GM19351 (cell line): ENCODE results near the gene DHRSX.
"Not testable (repeated sequence)": the region's sequence is repeated elsewhere in the genome, so short reads cannot be mapped to it uniquely, and the experiment has no call there.

ENCODE experiments used
- ATAC-seq: cut with Tn5 transposase; IDR thresholded peaks from one replicate; pipeline ENCODE4 v1.9.1; 2021; ENCODE audit warnings: mild to moderate bottlenecking, moderate library complexity; ENCODE audit not compliant: unreplicated experiment

The DHRSX gene

DNA sequence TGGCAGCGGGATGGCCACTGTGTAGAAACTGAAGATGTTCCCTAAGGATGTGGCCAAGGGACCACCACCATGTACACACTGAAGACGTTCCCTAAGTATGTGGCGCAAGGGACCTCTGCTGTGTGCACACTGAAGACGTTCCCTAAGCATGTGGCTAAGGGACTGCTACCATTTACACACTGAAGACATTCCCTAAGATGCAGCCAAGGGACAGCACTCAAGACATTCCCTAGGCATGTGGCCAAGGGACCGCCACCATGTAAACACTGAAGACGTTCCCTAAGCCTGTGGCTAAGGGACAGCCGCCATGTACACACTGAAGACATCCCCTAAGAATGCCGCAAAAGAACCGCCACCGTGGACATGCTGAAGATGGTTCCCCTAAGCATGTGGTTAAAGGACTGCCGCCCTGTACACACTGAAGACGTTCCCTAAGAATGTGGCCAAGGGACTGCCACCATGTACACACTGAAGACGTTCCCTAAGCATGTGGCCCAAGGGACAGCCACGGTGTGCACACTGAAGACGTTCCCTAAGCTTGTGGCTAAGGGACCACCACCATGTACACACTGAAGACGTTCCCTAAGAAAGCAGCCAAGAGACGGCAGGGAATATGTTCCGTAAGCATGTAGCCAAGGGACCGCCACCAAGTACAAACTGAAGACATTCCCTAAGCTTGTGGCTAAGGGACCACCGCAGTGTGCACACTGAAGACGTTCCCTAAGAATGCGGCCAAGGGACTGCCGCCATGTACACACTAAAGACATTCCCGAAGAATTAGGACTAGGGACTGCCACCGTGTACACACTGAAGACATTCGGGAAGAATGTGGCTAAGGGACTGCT is 43.3 kb downstream of the DHRSX start:
- no peak for ATAC-seq

DNA sequence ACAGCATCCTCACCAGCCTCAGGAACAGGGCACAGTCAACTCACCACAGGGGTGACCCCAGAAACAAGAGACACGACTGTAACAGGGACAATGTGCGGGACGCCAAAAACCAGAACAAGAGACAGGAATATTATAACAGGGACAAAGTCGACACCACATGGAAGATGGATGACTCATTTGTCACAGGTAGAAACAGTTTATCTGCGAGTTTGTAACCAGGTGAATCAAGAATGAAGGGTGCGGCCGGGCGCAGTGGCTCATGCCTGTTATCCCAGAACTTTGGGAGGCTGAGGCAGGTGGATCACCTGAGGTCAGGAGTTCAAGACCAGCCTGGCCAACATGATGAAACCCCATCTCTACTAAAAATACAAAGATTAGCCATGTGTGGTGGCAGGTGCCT is 44.7 kb downstream of the DHRSX start:
- ATAC-seq: not testable (repeated sequence)

DNA sequence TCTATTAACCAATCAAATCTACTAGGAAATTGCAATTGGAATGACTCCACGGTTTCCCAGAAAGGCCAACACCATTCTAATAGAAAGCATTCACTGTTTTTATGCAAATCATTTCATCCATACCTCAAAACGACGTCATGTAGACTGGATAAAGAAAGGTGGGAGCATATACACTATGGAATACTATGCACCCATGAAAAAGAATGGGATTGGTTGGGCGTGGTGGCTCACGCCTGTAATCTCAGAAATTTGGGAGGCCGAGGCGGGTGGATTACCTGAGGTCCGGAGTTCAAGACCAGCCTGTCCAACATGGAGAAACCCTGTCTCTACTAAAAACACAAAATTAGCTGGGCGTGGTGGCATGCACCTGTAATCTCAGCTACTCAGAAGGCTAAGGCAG is 46.2 kb downstream of the DHRSX start:
- not testable (repeated sequence) for ATAC-seq

DNA sequence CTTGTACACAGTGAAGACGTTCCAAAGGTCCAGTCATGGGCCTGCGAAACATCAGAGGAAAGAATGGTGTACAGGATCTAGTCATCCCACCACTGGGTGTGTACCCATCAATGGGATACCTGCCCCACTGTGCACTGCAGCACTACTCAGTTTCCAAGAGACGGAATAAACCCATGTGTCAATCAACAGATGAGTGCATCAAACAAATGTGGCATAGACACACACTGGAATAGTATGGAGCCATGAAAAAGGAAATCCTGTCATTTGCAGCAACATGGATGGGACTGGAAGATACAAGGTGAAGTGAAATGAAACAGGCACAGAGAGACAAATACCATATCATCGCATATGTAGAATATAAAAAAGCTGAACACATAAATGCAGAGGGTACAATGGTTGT is 48.0 kb downstream of the DHRSX start:
- no peak for ATAC-seq

DNA sequence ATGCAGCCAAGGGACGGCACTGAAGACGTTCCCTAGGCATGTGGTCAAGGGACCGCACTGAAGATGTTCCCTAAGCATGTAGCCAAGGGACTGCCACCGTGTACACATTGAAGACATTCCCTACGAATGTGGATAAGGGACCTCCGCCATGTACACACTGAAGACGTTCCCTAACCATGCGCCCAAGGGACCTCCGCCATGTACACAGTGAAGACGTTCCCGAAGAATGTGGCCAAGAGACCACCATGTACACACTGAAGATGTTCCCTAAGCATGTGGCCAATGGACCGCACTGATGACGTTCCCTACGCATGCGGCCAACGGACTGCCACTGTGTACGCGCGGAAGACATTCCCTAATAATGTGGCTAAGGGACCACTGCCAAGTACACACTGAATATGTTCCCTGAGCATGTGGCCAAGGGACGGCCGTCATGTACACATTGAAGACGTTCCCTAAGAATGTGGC is 48.4 kb downstream of the DHRSX start:
- ATAC-seq: no peak

DNA sequence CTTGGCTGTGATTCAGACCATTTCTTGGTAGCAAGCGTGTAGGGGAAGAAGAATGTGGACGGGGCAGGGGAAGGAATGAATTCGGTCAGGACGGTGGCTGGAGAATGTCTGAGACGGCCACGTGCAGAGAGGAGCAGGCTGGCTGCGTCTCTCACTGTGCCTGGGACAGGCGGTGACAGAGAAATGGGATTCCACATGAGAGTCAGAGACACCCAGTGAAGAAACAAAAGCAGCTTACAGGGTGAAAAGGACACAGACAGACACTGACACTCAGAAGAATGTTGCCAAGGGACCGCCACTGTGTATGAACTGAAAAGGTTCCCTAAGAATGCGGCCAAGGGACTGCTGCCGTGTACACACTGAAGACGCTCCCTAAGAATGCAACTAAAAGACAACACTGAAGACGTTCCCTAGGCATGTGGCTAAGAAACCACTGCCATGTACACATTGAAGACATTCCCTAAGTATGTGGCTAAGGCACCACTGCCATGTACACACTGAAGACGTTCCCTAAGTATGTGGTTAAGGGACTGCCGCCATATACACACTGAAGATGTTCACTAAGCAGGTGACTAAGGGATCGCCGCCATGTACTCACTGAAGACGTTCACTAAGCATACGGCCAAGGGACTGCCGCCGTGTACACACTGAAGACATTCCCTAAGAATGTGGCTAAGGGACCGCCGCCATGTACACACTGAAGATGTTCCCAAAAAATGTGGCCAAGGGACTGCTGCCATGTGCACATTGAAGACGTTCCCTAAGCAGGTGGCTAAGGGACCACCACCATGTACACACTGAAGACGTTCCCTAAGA is 49.1 kb downstream of the DHRSX start:
- no peak for ATAC-seq

DNA sequence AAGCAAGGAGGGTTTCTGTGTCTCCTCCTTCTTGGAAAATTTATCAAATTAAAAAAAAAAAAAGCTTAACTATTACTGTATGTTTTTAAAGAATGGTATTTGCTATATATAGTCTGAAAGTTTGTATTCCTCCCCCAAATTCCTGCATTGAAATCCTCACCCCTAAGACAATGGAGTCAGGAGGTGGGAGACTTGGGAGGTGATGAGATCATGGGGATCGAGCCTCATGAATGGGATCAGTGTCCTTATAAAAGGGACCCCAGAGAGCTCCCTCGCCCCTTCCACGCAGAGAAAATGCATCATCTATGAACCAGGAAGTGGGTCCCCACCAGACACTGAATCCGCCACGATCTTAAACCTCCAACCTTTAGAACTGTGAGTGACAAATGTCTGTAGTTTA is 50.1 kb downstream of the DHRSX start:
- no peak for ATAC-seq

DNA sequence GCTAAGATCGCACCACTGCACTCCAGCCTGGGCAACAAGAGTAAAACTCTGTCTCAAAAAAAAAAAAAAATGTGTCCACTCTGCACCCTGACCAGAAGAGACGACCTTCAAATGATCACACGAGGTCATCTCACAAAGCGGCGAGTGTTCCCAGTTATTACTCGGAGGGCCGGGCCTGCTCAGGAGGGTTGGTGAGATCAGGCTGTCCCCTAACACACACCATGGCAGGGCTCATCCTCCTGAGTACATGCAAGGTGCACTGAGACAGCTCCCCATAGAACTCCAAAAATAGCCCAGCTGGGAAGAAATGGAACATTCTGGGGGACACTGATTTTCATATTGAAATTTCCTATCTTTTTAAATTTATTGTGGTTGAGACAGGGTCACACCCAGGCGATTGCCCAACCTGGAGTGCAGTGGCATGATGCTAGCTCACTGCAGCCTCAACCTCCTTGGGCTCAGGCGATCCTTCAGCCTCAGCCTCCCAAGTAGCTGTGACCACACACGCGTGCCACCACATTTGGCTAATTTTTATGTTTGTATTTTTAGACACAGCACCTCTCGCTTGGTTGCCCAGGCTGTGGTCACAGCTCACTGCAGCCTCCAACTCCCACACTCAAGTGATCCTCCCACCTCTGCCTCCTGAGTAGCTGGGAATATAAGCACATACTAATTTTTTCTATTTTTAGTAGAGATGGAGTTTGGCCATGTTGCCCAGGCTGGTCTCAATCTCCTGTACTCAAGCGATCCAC is 51.5 kb downstream of the DHRSX start:
- ATAC-seq: no peak

DNA sequence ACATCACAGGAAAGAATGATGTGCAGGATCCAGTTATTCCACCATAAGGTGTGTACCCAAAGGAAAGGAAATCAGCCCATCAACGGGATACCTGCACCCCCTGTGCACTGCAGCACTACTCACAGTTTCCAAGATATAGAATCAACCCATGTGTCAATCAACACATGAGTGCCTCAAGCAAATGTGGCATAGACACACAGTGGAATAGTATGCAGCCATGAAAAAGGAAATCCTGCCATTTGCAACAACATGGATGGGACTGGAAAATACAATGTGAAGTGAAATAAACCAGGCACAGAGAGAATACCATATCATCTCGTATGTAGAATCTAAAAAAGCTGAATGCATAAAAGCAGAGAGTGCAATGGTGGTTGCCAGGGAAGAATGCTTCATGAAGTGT is 53.3 kb downstream of the DHRSX start:
- ATAC-seq: no peak

DNA sequence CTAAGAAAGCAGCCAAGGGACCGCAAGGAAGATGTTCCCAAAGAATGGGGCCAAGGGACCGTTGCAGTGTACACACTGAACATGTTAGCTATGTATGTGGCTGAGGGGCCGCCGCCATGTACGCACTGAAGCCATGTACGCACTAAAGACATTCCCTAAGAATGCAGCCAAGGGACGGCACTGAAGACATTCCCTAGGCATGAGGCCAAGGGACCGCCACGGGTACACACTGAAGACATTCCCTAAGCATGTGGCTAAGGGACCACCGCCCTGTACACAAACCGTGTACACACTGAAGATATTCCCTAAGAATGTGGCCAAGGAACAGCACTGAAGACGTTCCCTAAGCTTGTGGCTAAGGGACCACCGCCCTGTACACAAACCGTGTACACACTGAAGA is 54.0 kb downstream of the DHRSX start:
- ATAC-seq: no peak

DNA sequence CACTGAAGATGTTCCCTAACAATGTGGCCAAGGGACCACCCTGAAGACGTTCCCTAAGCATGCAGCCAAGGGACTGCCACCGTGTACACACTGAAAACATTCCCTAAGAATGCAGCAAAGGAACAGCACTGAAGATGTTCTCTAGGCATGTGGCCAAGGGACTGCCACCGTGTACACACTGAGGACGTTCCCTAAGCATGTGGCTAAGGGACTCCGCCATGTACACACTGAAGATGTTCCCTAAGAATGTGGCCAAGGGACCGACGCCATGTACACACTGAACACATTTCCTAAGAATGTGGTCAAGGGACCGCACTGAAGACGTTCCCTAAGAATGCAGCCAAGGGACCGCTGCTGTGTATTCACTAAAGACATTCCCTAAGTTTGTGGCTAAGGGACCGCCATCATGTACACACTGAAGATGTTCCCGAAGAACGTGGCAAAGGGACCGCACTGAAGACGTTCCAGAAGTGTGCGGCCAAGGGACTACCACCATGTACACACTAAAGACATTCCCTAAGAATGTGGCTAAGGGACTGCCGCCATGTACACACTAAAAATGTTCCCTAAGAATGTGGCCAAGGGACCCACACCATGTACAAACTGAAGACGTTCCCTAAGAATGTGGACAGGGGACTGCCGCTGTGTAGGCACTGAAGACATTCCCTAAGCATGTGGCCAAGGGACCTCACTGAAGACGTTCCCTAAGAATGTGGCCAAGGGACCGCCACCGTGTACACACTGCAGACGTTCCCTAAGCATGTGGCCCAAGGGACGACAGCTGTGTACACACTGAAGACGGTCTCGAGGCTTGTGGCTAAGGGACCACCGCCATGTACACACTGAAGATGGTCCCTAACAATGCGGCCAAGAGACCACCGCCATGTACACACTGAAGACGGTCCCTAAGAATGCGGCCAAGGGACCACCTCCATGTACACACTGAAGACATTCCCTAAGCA is 54.8 kb downstream of the DHRSX start:
- no peak for ATAC-seq

DNA sequence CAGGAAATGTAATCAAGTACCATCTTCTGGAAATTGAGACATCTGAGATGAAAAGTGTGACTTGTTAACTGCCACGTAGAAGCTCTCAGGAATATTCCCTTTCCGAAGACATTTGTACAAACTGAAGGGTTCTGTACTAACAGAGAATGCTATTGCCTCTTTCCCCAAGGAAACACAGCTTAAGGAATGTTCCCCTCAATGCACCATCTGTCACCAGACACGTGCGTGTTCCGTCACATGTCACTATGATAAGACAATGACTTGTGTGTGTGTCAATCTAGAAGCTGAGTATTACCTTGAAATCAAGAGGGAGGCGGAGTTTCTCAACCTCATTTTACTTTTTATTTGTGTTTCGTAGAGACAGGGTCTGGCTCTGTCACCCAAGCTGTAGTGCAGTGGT is 58.1 kb downstream of the DHRSX start:
- ATAC-seq: no peak

DNA sequence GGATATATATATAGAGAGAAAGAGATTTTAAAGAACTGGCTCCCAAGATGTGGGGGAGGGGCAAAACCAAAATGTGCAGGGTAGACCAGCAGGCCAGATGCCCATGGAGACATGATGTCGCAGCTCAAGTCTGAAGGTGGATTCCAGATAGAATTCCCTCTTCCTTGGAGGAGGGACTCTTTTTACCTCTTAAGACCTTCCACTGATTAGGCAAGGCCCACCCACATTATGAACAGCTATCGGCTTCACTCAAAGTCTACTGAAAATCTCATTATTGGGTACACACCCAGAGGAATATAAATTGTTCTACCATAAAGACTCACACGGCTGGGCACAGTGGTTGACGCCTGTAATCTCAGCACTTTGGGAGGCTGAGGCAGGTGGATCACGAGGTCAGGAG is 59.3 kb downstream of the DHRSX start:
- ATAC-seq: no peak

DNA sequence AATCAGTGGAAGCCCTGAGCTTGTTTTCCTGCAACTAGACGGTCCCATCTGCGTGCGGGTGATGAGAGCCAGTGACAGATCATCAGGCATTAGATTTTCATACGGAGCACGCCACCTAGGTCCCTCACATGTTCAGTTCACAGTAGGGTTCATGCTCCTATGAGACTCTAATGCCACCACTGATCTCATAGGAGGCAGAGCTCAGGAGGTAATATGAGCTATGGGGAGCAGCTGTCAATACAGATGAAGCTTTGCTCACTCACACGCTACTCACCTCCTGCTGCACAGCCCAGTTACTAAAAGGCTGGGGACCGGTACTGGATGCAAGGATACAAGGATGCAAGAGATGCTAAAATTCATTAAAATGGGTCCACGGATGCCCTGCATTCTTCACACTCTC is 61.2 kb downstream of the DHRSX start:
- ATAC-seq: no peak

DNA sequence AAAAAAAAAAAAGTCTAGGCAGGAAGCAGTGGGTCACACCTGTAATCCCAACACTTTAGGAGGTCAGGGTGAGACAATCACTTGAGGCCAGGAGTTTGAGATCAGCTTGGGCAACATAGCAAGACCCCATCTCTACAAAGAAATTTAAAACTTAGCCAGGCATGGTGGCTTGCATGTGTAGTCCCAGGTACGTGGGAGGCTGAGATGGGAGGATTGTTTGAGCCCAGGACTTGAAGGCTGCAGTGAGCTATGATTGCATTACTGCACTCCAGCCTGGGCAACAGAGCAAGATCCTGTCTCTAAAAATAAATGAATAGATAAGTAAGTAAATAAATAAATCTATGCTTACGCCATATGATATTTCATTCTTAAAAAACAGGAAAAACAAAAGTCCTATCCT is 65.3 kb downstream of the DHRSX start:
- no peak for ATAC-seq

DNA sequence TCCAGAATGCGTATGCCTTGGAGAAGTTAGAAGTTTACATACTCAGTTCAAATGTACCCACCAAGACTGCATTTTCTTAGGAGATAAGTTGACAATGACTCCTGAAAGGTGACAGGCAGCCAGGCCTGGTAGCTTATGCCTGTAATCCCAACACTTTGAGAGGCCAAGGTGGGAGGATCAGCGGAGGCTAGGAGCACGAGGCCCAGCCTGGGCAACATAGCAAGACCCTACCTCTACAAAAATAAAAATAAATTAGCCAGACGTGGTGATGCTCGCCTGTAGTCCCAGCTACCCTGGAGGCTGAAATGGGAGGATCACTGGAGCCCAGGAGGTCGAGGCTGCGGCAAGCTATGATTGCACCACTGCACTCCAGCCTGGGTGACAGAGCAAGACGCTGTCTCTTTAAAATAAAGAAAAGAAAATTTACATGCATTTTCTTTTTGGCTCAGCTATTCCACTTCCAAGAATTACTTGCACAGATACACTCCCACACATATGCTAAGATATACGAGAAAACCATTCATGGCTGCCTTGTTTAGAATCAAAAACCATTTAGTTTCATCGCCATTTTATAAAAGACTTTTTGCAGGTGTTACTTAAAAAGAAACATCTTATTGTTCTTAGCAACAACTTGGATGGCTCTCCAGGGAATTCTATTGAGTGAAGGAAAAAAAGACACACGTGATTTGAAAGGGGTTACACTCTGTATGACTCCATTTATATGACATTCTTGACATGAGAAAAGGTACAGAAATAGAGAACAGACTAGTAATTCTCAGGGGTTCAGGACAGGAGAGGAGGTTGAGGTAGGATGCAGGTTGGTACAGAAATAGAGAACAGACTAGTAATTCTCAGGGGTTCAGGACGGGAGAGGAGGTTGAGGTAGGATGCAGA is 66.3 kb downstream of the DHRSX start:
- ATAC-seq: no peak

DNA sequence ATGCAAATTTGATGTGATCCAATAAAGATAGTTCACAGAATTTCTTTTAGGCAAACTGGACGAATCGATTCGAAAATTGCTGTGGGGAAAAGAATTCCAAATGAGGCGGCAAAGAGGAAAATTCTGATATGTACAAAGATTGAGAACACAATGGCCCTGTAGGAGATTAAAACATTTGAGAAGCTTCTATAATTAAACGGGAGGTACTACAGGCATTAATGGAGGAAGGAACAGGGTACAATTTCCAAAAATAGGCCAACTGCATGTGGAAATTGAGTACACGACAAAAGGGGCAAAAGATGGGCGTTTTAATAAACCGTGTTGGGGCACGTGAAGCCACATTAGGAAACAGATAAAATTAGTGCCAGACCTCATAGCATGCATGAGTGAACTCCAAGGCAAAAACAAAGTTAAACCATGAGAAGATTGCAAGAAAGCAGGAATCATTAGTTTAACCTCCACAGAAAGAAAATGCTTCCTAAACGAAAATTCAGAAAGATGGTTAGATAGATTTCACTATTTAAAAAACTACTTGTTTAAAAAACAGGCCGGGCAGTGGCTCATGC is 68.4 kb downstream of the DHRSX start:
- ATAC-seq: no peak

DNA sequence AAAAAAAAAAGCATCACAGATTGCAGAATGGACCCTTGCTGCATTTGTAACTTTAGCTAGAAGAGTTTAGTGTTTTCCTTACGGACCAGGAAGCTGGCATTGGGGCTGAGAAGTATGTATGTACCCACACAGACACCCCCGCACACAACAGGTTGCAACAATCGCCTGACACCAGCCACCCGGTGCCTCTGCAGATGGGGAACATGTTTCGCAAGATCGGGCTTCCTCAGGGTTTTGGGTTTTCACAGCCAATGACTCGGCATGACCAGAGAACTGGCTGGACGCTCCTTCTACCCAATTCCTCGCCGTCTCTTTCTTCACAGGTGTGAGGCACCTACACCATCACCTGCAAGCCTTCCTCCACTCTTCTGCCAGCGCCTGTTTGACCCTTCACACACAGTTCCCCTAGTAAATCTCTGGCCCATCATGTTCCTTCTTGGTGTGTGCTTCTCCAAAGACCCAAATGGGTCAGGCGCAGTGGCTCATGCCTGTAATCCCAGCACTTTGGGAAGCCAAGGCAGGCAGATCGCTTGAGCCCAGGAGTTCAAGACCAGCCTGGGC is 70.4 kb downstream of the DHRSX start:
- ATAC-seq: no peak

DNA sequence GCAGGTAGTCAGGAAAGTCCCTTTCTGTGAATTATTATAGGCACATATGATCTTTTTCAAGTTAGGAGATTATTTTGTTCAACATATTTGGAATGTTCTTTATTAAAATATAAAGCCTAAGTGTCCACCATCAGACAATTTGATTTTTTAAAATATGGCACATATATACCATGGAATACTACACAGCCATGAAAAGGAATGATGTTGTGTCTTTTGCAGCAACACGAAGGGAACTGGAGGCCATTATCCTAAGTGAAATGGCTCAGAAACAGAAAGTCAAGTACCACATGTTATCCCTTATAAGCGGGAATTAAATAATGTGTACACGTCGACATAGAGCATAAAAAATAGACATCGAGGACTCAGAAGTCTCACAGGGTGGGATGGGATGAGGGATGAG is 73.0 kb downstream of the DHRSX start:
- no peak for ATAC-seq
